GM21447 (cell line): ENCODE measurements around the gene SYCP1.
"Not testable (repeated sequence)": the region's sequence is repeated elsewhere in the genome, so short reads cannot be mapped to it uniquely, and the experiment has no call there.

Experiments
- ATAC-seq: cut with Tn5 transposase; IDR thresholded peaks from one replicate; pipeline ENCODE4 v1.9.1; 2021; ENCODE audit not compliant: unreplicated experiment

SYCP1 gene

GRCh38 chr1:114854693-114855320, at the start of gene SYCP1:
Gene SYCP1, plus strand, starts transcription at chr1:114854863. Its CDS starts 602 bp downstream, at chr1:114855465.
- ATAC-seq = no peak

GRCh38 chr1:114819869-114820268, 34.8 kb upstream of the SYCP1 start:
- no peak for ATAC-seq

GRCh38 chr1:114820392-114820791, 34.3 kb upstream of the SYCP1 start:
- no peak for ATAC-seq

- no peak for ATAC-seq
These were observed 32.7 kb upstream of the SYCP1 start for GRCh38 chr1:114821978-114822377.

- no peak for ATAC-seq
These were observed 26.4 kb upstream of the SYCP1 start for GRCh38 chr1:114828251-114828650.

- not testable (repeated sequence) for ATAC-seq
These were observed 24.6 kb upstream of the SYCP1 start for GRCh38 chr1:114830075-114830474.

GRCh38 chr1:114831276-114831994, 23.2 kb upstream of the SYCP1 start:
- no peak for ATAC-seq

GRCh38 chr1:114832057-114832456, 22.6 kb upstream of the SYCP1 start:
- ATAC-seq = no peak

- ATAC-seq = no peak
These were observed 21.2 kb upstream of the SYCP1 start for GRCh38 chr1:114833421-114833820.

GRCh38 chr1:114844270-114844669, 10.4 kb upstream of the SYCP1 start:
- no peak for ATAC-seq

GRCh38 chr1:114853584-114853983, 1.1 kb upstream of the SYCP1 start:
- no peak for ATAC-seq

GRCh38 chr1:114861384-114861783, 6.7 kb downstream of the SYCP1 start:
- no peak for ATAC-seq

- no peak for ATAC-seq
These were observed 37.7 kb downstream of the SYCP1 start for GRCh38 chr1:114892194-114892918.

GRCh38 chr1:114896795-114897194, 42.1 kb downstream of the SYCP1 start:
- ATAC-seq = no peak

GRCh38 chr1:114901814-114902213, 47.2 kb downstream of the SYCP1 start:
- ATAC-seq = no peak

GRCh38 chr1:114902343-114902742, 47.7 kb downstream of the SYCP1 start:
- ATAC-seq = no peak

GRCh38 chr1:114903480-114903879, 48.8 kb downstream of the SYCP1 start:
- ATAC-seq = no peak

- not testable (repeated sequence) for ATAC-seq
These were observed 61.1 kb downstream of the SYCP1 start for GRCh38 chr1:114915720-114916119.

- ATAC-seq = no peak
These were observed 71.9 kb downstream of the SYCP1 start for GRCh38 chr1:114926607-114927006.

GRCh38 chr1:114927401-114927800, 72.7 kb downstream of the SYCP1 start:
- no peak for ATAC-seq

GRCh38 chr1:114956570-114956969, 101.9 kb downstream of the SYCP1 start:
- no peak for ATAC-seq

- no peak for ATAC-seq
These were observed 104.8 kb downstream of the SYCP1 start for GRCh38 chr1:114959423-114959822.
